ENCODE measurements around the gene TOM1L2.

TOM1L2 gene

DNA sequence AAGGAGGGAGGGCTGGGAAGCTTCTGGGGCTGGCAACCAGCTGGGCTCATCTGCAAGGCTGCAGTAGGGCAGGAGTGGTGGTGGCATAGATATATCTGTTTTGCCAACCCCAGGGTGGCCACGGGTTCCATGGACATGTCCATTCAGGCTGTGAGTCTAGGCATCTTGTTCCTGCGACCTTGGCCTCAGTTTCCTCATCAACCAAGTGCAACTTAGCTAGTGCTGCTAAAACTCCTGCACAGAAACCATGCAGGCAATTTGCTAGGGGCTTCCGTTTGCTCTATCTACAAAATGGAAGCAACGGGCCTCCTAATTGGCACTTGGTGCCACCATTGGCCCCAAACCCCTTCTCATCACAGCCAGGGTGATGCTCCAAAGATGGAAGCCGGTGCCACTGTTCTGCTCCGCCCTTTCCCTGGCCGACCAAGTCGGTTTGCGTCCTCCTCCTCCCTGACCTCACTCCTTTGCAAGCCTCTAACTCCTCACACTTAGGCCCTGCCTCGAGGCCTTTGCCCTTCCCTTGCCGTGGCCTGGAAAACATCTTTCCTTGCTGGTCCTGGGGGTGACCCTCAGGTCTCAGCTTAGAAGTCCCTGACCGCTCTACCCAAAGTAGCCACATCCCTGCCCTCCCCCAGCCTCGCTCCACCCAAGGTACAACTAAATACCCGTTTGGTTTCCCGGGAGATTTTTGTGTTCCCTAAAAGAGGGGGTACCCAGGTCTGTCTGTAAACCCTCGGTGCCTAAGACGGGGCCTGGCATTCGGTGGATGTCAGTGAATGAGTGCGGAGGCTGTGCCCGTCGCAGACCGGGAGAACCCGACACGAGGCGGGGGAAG lies 136.6 kb downstream of the TOM1L2 start:
- DNase-seq (ENCODE audit: low spot score), result no peak

DNA sequence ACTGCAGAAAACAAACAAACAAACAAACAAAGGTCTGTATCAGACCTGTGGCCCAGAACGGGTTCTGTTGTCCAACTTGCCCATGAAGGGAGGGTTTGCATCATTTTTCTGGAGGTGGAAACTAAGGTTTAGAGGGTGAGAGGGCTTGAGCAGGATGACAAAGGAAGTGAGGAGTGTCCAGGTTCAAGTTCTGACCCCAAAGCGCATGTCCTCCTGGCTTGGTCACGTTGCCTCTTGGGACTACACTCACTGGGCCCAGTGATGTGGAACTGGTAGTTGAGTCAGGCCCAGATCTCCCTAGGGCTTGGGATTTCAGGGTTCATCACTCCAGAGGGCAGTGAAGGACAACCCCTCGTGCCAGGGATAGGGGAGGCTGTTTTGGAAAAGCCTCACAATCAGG lies 137.2 kb downstream of the TOM1L2 start:
- DNase-seq (ENCODE audit: low spot score), result no peak

DNA sequence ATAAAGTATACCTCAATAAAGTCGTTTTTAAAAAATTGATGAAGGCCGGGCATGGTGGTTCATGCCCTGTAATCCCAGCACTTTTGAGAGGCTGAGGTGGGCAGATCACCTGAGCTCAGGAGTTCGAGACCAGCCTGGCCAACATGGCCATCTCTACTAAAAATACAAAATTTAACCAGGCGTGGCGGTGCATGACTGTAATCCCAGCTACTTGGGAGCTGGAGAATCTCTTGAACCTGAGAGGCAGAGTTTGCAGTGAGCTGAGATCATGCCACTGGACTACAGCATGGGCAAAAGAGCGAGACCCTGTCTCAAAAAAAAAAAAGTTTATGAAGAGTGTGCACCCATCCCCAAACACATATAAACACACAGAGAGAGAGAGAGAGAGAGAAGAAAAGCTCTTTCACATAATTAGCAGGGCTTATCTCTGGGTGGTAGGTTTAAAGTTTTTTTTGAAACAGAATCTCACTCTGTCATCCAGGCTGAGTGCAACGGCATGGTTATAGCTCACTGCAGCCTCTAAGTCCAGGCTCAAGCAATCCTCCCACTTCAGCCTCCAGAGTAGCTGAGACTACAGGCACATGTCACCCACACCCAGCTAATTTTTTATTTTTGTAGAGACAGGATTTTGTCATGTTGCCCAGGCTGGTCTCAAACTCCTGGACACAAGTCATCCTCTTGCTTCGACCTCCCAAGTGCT lies 138.4 kb downstream of the TOM1L2 start:
- no peak for DNase-seq (ENCODE audit: low spot score)

DNA sequence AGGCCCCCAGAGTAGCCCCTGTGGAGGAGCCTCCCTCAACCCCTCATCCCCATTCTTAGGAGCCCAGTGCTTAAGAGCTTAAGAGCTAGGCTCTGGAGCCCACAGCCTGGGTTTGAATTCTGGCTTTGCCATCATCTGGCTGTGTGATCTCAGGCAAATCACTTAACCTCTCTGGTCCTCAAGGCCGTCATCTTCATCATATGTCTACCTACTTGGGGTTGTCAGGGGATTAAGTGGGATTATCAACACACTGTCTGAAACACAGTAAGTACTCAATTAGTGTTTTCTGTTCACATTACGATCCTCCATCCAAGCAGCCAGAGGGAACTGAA lies 140.2 kb downstream of the TOM1L2 start:
- DNase-seq (ENCODE audit: low spot score), result no peak

- no peak for DNase-seq (ENCODE audit: low spot score)
Measured at GRCh38 chr17:17831208-17832031, 140.8 kb downstream of the TOM1L2 start.

- DNase-seq (ENCODE audit: low spot score), result no peak
Measured at GRCh38 chr17:17830740-17831207, 141.4 kb downstream of the TOM1L2 start.

GRCh38 chr17:17830269-17830567 lies 142.0 kb downstream of the TOM1L2 start:
- no peak for DNase-seq (ENCODE audit: low spot score)

DNA sequence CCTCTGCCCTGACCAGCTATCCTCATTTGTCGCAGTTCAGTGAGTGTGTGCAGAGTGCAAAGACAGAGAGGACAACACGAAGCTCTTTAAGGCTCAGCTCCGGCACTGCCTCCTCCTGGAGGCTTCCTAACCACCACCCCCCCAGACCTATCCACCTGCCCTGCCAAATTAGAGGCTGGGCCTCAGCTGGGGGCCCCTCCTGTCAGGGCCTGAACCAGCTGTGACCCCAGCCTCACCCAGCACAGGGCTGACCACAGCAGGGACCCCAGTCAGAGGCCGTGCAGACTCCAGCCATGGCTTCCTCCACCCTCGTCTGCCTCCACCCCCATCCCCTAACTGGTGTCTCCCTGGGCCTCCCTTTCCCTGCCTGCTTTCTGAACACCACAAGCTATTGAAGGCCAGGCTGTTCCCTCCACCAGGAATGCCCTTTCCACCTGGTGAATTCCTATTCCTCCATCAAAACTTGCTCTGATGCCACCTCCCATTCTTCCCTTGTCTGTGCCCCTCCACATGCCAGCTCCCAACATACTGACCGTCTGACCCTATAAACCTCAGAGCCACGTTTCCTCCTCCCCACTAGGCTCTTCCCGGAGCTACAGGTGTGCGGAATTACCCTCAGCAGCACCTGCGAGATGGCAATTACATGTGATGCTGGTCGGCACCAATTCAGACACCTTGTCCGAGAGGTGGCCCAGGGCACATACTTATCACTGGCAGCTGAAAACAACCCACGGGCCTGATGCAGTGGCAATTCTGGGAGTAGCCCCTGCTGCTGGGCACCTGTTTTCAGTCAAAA lies 144.2 kb downstream of the TOM1L2 start:
- DNase-seq (ENCODE audit: low spot score), result no peak

DNA sequence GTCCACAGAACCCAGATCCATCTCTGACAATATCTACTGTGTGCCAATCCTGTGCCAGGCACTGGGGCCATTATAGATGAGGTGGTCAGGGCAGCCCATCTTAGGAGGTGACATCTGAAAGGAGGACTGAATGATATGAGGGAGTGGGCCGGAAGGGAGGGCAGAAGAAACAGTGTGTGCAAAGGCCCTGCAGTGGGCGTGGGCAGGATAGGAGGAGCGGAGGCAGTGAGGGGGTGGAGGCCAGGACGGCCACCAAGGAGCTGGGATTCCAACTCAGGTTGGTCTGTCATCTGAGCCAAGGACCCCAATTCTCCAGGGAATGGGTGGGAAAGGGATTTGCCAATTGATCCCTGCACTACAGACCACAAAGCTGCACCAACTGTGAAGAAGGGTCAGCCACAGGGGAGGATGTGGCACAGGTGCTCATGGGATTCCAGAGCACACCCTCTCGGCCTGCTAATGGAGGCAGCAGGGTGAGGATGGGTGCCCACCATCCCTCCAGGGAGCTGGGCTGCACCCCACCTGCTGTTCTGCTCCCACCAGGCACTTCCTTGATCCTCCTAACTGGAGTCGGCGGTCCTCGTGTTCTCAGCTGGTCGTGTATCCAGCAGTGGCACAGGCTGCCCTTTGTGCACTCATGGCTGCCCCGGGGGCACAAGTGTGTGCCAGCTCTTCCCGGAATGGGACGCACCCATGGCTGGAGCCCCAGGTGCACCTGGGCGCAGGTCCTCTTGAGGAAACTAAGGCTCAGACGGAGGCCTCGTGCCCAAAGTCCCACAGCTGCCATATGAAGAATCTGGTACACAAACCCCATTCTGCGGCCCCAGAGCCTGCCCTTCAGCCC lies 145.0 kb downstream of the TOM1L2 start:
- DNase-seq (ENCODE audit: low spot score), result no peak

DNA sequence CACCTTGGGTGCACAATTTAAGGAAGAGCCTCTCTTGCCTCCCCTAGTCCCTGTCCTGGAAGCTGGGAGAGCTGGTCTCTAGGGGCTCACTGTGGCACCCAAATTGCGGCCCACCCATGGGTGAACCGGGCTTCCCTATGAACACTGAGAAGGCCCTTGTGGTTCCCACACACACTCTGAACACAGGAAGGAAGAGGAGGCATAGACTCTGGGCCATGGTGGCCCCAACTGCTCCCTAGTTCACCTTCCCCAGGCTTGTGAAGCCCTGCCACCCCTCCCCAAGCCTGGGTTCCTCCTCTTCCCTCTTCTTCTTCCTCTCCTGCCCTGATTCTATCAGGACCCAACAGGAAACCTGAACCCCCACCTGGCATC lies 145.9 kb downstream of the TOM1L2 start:
- no peak for DNase-seq (ENCODE audit: low spot score)

- no peak for DNase-seq (ENCODE audit: low spot score)
Measured at GRCh38 chr17:17824783-17825614, 147.2 kb downstream of the TOM1L2 start.

GRCh38 chr17:17824119-17824782 lies 147.9 kb downstream of the TOM1L2 start:
- no peak for DNase-seq (ENCODE audit: low spot score)

DNA sequence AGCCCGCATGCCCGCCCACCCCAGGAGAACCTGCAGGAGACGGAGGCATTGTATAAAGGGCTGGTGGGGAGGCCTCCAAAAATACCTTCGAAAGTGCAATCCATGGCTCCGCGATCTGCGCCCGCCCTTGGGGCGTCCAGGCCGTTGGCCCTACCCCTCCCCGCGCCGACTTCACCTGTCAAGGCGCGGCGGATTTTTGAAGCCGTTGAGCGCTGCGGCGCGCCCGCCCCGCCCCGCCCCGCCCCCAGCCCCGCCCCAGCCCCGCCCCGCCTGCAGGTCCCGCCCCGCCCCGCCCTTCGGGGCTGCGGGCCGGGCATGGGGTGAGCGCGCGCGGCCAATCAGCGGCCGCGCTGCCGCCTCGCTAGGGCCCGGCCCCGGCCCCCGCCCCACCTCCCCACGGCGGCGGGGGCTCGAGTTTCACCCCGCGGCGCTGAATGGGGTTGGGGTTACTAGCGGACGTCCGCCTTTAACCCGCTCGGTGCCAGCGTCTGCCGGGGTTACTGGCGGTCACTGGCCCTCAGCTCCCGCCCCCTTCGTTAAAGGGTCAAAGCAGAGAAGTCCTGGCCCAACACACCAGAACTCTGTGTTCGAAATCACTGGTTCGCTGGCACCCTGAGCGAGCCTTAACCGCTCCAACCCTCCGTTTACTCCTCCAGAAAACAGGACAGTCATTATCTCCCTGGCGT lies 148.6 kb downstream of the TOM1L2 start:
- DNase-seq (ENCODE audit: low spot score), result peak; percentile 82

GRCh38 chr17:17822616-17823015 lies 149.6 kb downstream of the TOM1L2 start:
- no peak for DNase-seq (ENCODE audit: low spot score)

DNA sequence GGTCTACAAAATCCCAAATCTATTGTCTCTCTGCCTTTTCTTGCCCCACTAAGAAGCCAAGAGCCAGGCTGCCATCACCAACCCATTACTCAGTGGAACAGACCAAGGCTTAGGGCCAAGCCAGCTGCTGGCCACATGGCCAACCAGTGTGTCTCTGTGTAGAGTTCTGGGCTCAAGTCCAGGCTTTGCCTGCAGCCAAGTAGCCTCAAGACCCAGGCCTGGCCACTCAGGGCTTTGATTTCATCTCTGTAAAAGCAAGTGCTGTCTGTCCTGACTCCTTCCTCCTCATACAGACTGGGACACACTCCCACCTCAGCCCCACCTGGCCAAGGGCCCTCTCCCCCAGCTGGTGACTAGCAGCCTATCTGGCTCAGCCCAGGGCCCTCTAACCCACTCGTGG lies 150.0 kb downstream of the TOM1L2 start:
- DNase-seq (ENCODE audit: low spot score), result no peak

GRCh38 chr17:17820463-17821158 lies 151.6 kb downstream of the TOM1L2 start:
- DNase-seq (ENCODE audit: low spot score), result no peak

DNA sequence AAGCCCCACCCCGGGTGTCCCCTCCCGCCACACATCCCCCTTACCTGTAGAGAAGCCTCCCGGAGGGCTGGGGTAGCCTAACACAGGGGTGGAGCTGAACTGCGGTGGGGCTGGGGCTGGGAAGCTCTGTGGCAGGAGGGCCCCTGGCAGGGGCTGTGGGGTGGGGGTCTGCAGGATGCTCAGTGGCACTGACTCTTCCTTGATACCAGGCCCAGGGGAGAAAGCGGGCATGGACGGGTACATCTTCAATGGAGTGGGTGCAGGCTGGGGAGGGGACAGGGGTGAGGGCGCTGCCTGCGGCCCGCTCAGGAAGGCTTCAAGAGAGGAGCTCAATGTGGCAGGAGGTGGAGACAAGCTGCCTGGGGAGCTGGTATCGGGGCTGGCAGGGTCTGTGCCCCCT lies 152.2 kb downstream of the TOM1L2 start:
- DNase-seq (ENCODE audit: low spot score), result no peak

GRCh38 chr17:17819561-17819995 lies 152.6 kb downstream of the TOM1L2 start:
- peak; percentile 82 for DNase-seq (ENCODE audit: low spot score)

Data from CD4-positive, alpha-beta T cell treated with Interleukin-2 at 100 ng/mL for 4 hours (primary cell).